CD4-positive, alpha-beta T cell (primary cell): ENCODE data around the gene ZNF628. TPM values are rescaled to one million over a fixed set of nuclear protein-coding genes. Genes with fewer than 3 reads are reported as not detected.
A peak's percentile ranks its signal among the peaks of the same experiment; 100 is the strongest.

ENCODE experiments used
- ATAC-seq: fragments of 200-7000 bp; cut with Tn5 transposase; one replicate; pipeline ENCODE4 v1.10.0; 2022; ENCODE audit warnings: mild to moderate bottlenecking; ENCODE audit not compliant: poor library complexity
- CTCF ChIA-PET: fragments of 350-600 bp; sonication (Branson Sonifier 250); formaldehyde crosslinking; loops from one replicate; lab custom pipeline; 2021; ENCODE audit warnings: antibody characterized with exemption, inconsistent platforms; lab: Charles Lee
- POLR2A ChIA-PET: fragments of 350-600 bp; sonication (Branson Sonifier 250); formaldehyde crosslinking; loops from one replicate; lab custom pipeline; 2021; ENCODE audit warnings: antibody characterized with exemption, inconsistent platforms; lab: Charles Lee
- DNase-seq, 14 experiments: peaks; one replicate each; pipeline ENCODE4 v3.0.0-alpha.2; 2013 to 2020; ENCODE audit warnings: mixed read lengths in 2 of 14
- H3K27ac ChIP-seq, 2 donors: one replicate each; pipeline versions ENCODE4 v1.5.1 to v1.7.0; 2013; ENCODE audit warnings: low read length in 2 of 2, low read depth in 1 of 2, mild to moderate bottlenecking in 1 of 2
- H3K27me3 ChIP-seq, 2 experiments: 1 replicate in 1 of 2; 2 replicates in 1 of 2; pipeline versions ENCODE4 v1.6.1 to v1.7.0; 2013; ENCODE audit warnings: low read length in 2 of 2, control low read depth in 1 of 2, mild to moderate bottlenecking in 1 of 2, moderate library complexity in 1 of 2; ENCODE audit not compliant: insufficient read depth in 2 of 2, control insufficient read depth in 1 of 2
- H3K36me3 ChIP-seq: one replicate; pipeline ENCODE4 v1.6.1; 2013; ENCODE audit warnings: low read length, control low read depth; ENCODE audit not compliant: insufficient read depth
- H3K4me1 ChIP-seq: one replicate; pipeline ENCODE4 v1.6.1; 2013; ENCODE audit warnings: low read length, control low read depth; ENCODE audit not compliant: insufficient read depth
- H3K4me3 ChIP-seq: one replicate; pipeline ENCODE4 v1.5.1; 2013; ENCODE audit warnings: mild to moderate bottlenecking, low read length, moderate library complexity
- H3K9me3 ChIP-seq, 2 experiments: 1 replicate in 1 of 2; 2 replicates in 1 of 2; pipeline versions ENCODE4 v1.6.1 to v1.7.0; 2013; ENCODE audit warnings: low read length in 2 of 2, mild to moderate bottlenecking in 2 of 2, control low read depth in 1 of 2, moderate library complexity in 1 of 2; ENCODE audit not compliant: control insufficient read depth in 1 of 2, insufficient read depth in 1 of 2
- H3K27ac Mint-ChIP-seq: one replicate; pipeline ENCODE4 v1.8.0; 2020; ENCODE audit warnings: mixed read lengths
- H3K27me3 Mint-ChIP-seq: one replicate; pipeline ENCODE4 v1.8.0; 2021; ENCODE audit warnings: mixed read lengths
- H3K36me3 Mint-ChIP-seq: one replicate; pipeline ENCODE4 v1.8.0; 2021; ENCODE audit warnings: low read depth, mixed read lengths
- H3K4me1 Mint-ChIP-seq: one replicate; pipeline ENCODE4 v1.8.0; 2021; ENCODE audit warnings: low read depth, mixed read lengths
- H3K4me3 Mint-ChIP-seq: one replicate; pipeline ENCODE4 v1.8.0; 2020; ENCODE audit warnings: mild to moderate bottlenecking, mixed read lengths
- H3K9me3 Mint-ChIP-seq: one replicate; pipeline ENCODE4 v1.8.0; 2020; ENCODE audit warnings: mixed read lengths
- intact Hi-C, 2 experiments: fragments of 100-400 bp; cut with DNase I in 1 of 2; cut with micrococcal nuclease in 1 of 2; formaldehyde crosslinking; loops; one replicate each; pipeline versions ENCODE4 v1.15.1 to v1.9.0; 2023 to 2025; cut with DNase I, micrococcal nuclease
- total RNA-seq, 174 experiments: library from RNA in 2 of 174; stranded (reverse) in 2 of 174; gene quantifications; one replicate each; pipeline ENCODE4 v1.2.3 and lab custom pipeline; 2021 to 2026
- TF ChIP-seq, protein P1 (sequence below): fragments of 200-600 bp; IDR thresholded peaks from one replicate; pipeline ENCODE4 v1.8.0; 2022; ENCODE audit warnings: antibody characterized with exemption, mild to moderate bottlenecking

Gene ZNF628
- total RNA-seq, 2 experiments from 2014 or later: 26.6 to 27.2 TPM

DNA sequence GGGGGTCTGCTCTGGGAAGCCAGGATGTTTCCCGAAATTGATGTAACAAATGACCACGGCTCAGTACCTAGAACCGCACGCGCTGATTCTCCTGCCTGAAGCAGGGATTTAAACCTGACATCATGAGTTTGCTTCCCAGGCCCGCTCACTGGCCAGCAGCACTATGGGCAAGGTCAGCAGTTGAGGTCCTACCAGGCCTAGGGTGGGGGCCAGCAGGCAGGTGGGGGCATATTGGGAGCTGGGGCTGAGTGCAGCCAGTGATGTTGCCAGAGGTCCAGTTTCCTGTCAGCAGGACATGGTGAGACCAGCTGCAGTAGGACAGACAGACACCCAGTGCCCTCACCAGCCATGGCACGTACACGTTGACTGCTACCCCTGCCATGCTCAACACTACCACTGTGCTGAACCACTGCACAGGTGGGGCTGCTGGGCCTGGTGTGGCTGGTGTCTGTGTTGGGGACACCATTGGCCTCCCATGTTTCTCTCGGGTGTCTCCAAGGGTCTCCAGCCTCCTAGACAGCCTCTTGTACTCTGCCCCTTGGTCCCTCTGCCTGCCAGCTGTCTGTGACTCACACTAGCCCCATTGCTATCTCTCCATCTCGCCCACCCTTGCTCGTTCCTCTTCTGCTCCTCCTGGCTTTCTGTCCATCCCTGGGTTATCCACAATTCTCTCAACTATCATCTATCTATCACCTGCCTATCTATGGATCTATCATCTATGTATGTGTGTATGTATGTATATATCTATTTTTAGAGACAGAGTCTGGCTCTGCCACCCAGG lies 10.8 kb upstream of the ZNF628 start:
- Histone ChIP-seq H3K27ac (no peak overlapping the region), H3K4me3 (no peak overlapping the region), H3K36me3 (no peaks in the 10 kb centered on the region), H3K4me1 (peaks cover 26% of the 10 kb centered on the region), H3K9me3 (no peaks in the 10 kb centered on the region), H3K27me3 (no peaks in the 10 kb centered on the region)
- peak overlapping the region; percentile 8 for H3K4me3 Mint-ChIP-seq
- TF ChIP-seq, protein P1, sequence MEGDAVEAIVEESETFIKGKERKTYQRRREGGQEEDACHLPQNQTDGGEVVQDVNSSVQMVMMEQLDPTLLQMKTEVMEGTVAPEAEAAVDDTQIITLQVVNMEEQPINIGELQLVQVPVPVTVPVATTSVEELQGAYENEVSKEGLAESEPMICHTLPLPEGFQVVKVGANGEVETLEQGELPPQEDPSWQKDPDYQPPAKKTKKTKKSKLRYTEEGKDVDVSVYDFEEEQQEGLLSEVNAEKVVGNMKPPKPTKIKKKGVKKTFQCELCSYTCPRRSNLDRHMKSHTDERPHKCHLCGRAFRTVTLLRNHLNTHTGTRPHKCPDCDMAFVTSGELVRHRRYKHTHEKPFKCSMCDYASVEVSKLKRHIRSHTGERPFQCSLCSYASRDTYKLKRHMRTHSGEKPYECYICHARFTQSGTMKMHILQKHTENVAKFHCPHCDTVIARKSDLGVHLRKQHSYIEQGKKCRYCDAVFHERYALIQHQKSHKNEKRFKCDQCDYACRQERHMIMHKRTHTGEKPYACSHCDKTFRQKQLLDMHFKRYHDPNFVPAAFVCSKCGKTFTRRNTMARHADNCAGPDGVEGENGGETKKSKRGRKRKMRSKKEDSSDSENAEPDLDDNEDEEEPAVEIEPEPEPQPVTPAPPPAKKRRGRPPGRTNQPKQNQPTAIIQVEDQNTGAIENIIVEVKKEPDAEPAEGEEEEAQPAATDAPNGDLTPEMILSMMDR: no peak
- peaks cover 9% of the 10 kb centered on the region for H3K4me1 Mint-ChIP-seq
- H3K27me3 Mint-ChIP-seq: no peaks in the 10 kb centered on the region
- intact Hi-C loops: loop anchor here in 1 of 2 experiments (5.0 kb wide), 2 partner anchors 142 to 167 kb away; partner anchors contain the start of gene ZNF865
- no peaks in the 10 kb centered on the region for H3K9me3 Mint-ChIP-seq
- ATAC-seq (no peak), DNase-seq (no peak)
- ChIA-PET POLR2A (no interaction called here), CTCF (interaction anchor here (3.0 kb wide), 1 partner anchor 38 kb away, joined by 31 read pairs; no protein-coding TSS in a partner anchor)
- no peak overlapping the region for H3K27ac Mint-ChIP-seq
- H3K36me3 Mint-ChIP-seq: peaks cover 5% of the 10 kb centered on the region

DNA sequence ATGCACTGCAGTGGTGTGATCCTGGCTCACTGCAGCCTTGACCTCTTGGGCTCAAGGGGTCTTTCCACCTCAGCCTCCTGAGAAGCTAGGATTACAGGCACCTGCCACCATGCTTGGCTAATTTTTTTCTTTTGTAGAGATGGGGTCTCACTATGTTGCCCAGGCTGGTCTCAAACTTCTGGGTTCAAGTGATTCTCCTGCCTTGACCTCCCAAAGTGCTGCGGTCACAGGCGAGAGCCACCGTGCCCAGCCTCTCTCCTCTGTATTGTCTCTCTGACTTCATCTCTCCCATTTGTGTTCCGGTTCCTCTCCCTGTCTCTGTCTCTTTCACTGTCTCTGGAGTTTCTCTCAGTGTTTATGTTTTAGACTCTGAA lies 10.2 kb upstream of the ZNF628 start:
- H3K36me3 Mint-ChIP-seq: peaks cover 5% of the 10 kb centered on the region
- H3K27me3 Mint-ChIP-seq: no peaks in the 10 kb centered on the region
- H3K27me3 ChIP-seq: no peaks in the 10 kb centered on the region
- POLR2A ChIA-PET: interaction anchor here (2.5 kb wide), 1 partner anchor 10 kb away, joined by 7 read pairs; the partner anchor contains the start of gene ZNF628
- intact Hi-C loops: loop anchor here in 1 of 2 experiments (5.0 kb wide), 2 partner anchors 141 to 166 kb away; partner anchors contain the start of gene ZNF865
- no peak overlapping the region for H3K27ac ChIP-seq
- TF ChIP-seq, protein P1: no peak
- ATAC-seq (no peak), DNase-seq (no peak)
- peak overlapping the region; percentile 8 for H3K4me3 Mint-ChIP-seq
- H3K4me1 Mint-ChIP-seq: peaks cover 6% of the 10 kb centered on the region
- CTCF ChIA-PET: interaction anchor here (3.0 kb wide), 1 partner anchor 38 kb away, joined by 31 read pairs; no protein-coding TSS in a partner anchor
- peaks cover 20% of the 10 kb centered on the region for H3K4me1 ChIP-seq
- H3K9me3 ChIP-seq: no peaks in the 10 kb centered on the region
- H3K9me3 Mint-ChIP-seq: no peaks in the 10 kb centered on the region
- H3K4me3 ChIP-seq: no peak overlapping the region
- no peak overlapping the region for H3K27ac Mint-ChIP-seq
- H3K36me3 ChIP-seq: no peaks in the 10 kb centered on the region

DNA sequence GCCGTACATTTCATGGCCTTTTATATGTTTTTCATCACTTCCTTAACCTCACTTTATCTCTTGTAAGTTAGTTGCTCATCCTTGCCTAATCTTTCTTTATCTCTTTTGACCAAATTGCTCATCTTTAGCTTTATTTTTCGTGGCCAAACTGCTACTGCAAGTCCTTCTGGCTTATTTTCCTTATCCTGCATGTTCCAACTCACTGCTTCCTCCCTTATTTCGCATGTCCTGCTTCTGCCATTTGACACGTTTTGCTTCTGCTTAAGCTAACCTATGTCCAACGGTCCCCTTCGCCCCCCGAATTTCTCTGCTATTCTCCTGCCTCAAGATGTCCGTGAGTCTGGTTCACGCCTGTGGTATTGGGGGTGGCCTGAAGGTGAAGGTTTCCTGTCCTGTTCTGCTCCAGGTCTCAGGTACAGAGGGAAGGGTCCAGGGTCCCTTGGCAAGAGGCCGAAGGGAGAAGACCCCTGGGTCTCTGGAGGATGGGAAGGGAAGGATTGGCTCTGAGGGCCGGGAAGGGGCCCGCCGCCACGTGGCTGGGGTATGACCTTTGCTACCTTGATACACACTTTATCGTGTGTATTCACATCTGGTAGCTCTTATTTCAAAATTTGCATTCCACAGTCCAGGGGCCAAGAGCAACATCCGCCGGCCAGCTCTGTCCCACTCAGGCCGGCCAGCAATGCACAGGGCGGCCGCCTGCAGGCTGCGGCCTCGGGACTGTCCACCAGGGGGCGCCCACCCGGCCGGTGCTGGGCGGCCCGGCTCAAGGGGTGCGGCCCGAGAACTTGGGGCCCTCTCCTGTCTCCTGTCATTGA lies 9.0 kb upstream of the ZNF628 start:
- H3K9me3 Mint-ChIP-seq: no peaks in the 10 kb centered on the region
- Histone ChIP-seq H3K36me3 (no peaks in the 10 kb centered on the region), H3K27ac (no peak overlapping the region), H3K9me3 (no peaks in the 10 kb centered on the region), H3K4me3 (no peak overlapping the region), H3K4me1 (peaks cover 11% of the 10 kb centered on the region), H3K27me3 (no peaks in the 10 kb centered on the region)
- ATAC-seq (peak; percentile 93), DNase-seq (peak; percentile 30 to 82 (median 58))
- CTCF ChIA-PET: interaction anchor here (0.7 to 3.0 kb wide), 7 partner anchors 9 to 166 kb away, joined by 3 to 31 read pairs (median 4); partner anchors contain the start of genes NAT14, TMEM238 and ZNF628
- no peak overlapping the region for H3K4me3 Mint-ChIP-seq
- POLR2A ChIA-PET: interaction anchor here (0.6 to 2.5 kb wide), 3 partner anchors 9 to 169 kb away, joined by 3 to 7 read pairs (median 3); partner anchors contain the start of gene ZNF628
- no peaks in the 10 kb centered on the region for H3K36me3 Mint-ChIP-seq
- H3K4me1 Mint-ChIP-seq: no peaks in the 10 kb centered on the region
- no peak overlapping the region for H3K27ac Mint-ChIP-seq
- intact Hi-C loops: loop anchor here (1.0 to 5.0 kb wide), 3 partner anchors 37 to 165 kb away; partner anchors contain the start of gene ZNF865 (in 1 of the 2)
- TF ChIP-seq, protein P1: peak; percentile 97
- H3K27me3 Mint-ChIP-seq: no peaks in the 10 kb centered on the region
